HepG2 (cell line): ENCODE measurements around the gene NKAIN2. TPM values are rescaled to one million over a fixed set of nuclear protein-coding genes. Genes with fewer than 3 reads are reported as not detected.

Experiments used
- ATAC-seq: fragments of 200-7000 bp; cut with Tn5 transposase; 3 replicates; pipeline ENCODE4 v1.9.1; 2020; ENCODE audit warnings: mild to moderate bottlenecking, moderate library complexity
- BruUV-seq: library from RNA; stranded (reverse); fragments of 400-500 nt; replicated peaks from 2 replicates; lab custom pipeline; 2021; lab: Mats Ljungman, UMichigan
- CTCF ChIA-PET: fragments of 300-600 bp; formaldehyde crosslinking; extraction: SDS; loops from one replicate; lab custom pipeline; 2021; ENCODE audit warnings: low total read pairs, inconsistent platforms, low intra/inter-chr PET ratio; lab: Yijun Ruan, JAX
- POLR2A ChIA-PET: fragments of 350-600 bp; sonication (Branson Sonifier 250); formaldehyde crosslinking; loops from one replicate; lab custom pipeline; 2020; ENCODE audit warnings: antibody characterized with exemption, inconsistent platforms; lab: Yijun Ruan, JAX
- DNase-seq: peaks from one replicate; pipeline ENCODE4 v3.0.0-alpha.2; 2015; ENCODE audit warnings: low spot score
- FAIRE-seq: peaks from 3 replicates; lab custom pipeline; 2011; peaks lifted over from hg19 to GRCh38; lab: Jason Lieb, UNC
- H2AFZ ChIP-seq: one replicate; pipeline ENCODE4 v1.6.1; 2011; ENCODE audit warnings: low read length, inconsistent platforms
- H3K27ac ChIP-seq: fragments of 300-600 bp; 3 replicates; pipeline ENCODE4 v1.8.0; 2011; ENCODE audit warnings: mixed run types, mild to moderate bottlenecking, mixed read lengths, low read length, inconsistent platforms; ENCODE audit not compliant: insufficient read depth; ENCODE audit errors: extremely low read length
- H3K27me3 ChIP-seq, 2 experiments: fragments of 200-600 bp in 1 of 2; 2 replicates in 1 of 2; 3 replicates in 1 of 2; pipeline versions ENCODE4 v1.6.0 to v1.8.0; 2011; ENCODE audit warnings: low read length in 2 of 2, mild to moderate bottlenecking in 2 of 2, moderate library complexity in 2 of 2, inconsistent platforms in 1 of 2; ENCODE audit not compliant: insufficient read depth in 2 of 2, control insufficient read depth in 1 of 2
- H3K36me3 ChIP-seq, 2 experiments: fragments of 200-600 bp in 1 of 2; replicated peaks in 1 of 2; 2 replicates in 1 of 2; 3 replicates in 1 of 2; pipeline versions ENCODE4 v1.5.1 to v1.8.0; 2011; ENCODE audit warnings: low read length in 2 of 2, inconsistent platforms in 1 of 2; ENCODE audit not compliant: insufficient read depth in 2 of 2, control insufficient read depth in 1 of 2
- H3K4me1 ChIP-seq: 2 replicates; pipeline ENCODE4 v1.5.1; 2012; ENCODE audit warnings: low read length, inconsistent platforms; ENCODE audit not compliant: insufficient read depth
- H3K4me2 ChIP-seq: 2 replicates; pipeline ENCODE4 v1.6.0; 2011; ENCODE audit warnings: low read depth, low read length, inconsistent platforms
- H3K4me3 ChIP-seq, 3 experiments: fragments of 200-600 bp in 1 of 3; sonication (generic), shearing (Covaris generic) in 1 of 3; replicated peaks in 1 of 3; 2 replicates each; pipeline ENCODE4 v1.5.1; 2011 to 2016; ENCODE audit warnings: low read length in 3 of 3, inconsistent platforms in 2 of 3, low read depth in 2 of 3, mild to moderate bottlenecking in 2 of 3, control low read depth in 1 of 3, mixed read lengths in 1 of 3; ENCODE audit not compliant: insufficient read depth in 1 of 3
- H3K79me2 ChIP-seq: one replicate; pipeline ENCODE4 v1.6.1; 2011; ENCODE audit warnings: low read length, inconsistent platforms; ENCODE audit not compliant: insufficient read depth
- H3K9ac ChIP-seq: 2 replicates; pipeline ENCODE4 v1.6.0; 2011; ENCODE audit warnings: mild to moderate bottlenecking, low read depth, low read length, inconsistent platforms; ENCODE audit not compliant: insufficient read depth
- H3K9me3 ChIP-seq: 2 replicates; pipeline ENCODE4 v1.5.1; 2012; ENCODE audit warnings: mild to moderate bottlenecking, low read length
- H4K20me1 ChIP-seq: 2 replicates; pipeline ENCODE4 v1.6.0; 2011; ENCODE audit warnings: inconsistent platforms, mild to moderate bottlenecking, low read length, moderate library complexity; ENCODE audit not compliant: insufficient read depth
- DRAP1 ChIP-seq: IDR thresholded peaks from 2 replicates; pipeline ENCODE4 v1.6.1; 2016; ENCODE audit warnings: missing genetic modification reagents, missing compliant biosample characterization
- HNF4G ChIP-seq, 2 experiments: sonication (generic) in 1 of 2; formaldehyde crosslinking in 1 of 2; IDR thresholded peaks; 2 replicates each; pipeline versions ENCODE4 v1.4.0 to v1.6.1; 2011 to 2020; ENCODE audit warnings: borderline replicate concordance in 2 of 2, low read depth in 2 of 2, mild to moderate bottlenecking in 2 of 2, low read length in 1 of 2, missing genetic modification reagents in 1 of 2, moderate library complexity in 1 of 2
- KDM1A ChIP-seq: IDR thresholded peaks from 2 replicates; pipeline ENCODE4 v1.6.1; 2016; ENCODE audit warnings: missing compliant biosample characterization
- KLF13 ChIP-seq: sonication (generic); formaldehyde crosslinking; IDR thresholded peaks from 2 replicates; pipeline ENCODE4 v1.4.0; 2020; ENCODE audit warnings: mild to moderate bottlenecking, missing genetic modification reagents
- ZBTB46 ChIP-seq: sonication (generic); formaldehyde crosslinking; IDR thresholded peaks from 2 replicates; pipeline ENCODE4 v1.4.0; 2020; ENCODE audit warnings: mild to moderate bottlenecking, missing genetic modification reagents, borderline replicate concordance
- ZNF230 ChIP-seq: sonication (generic); formaldehyde crosslinking; IDR thresholded peaks from 2 replicates; pipeline ENCODE4 v1.4.0; 2020; ENCODE audit warnings: mild to moderate bottlenecking, missing genetic modification reagents
- ZNF33B ChIP-seq: sonication (generic); formaldehyde crosslinking; IDR thresholded peaks from 2 replicates; pipeline ENCODE4 v1.5.1; 2020; ENCODE audit warnings: mild to moderate bottlenecking, missing genetic modification reagents
- ZNF567 ChIP-seq: sonication (generic); formaldehyde crosslinking; IDR thresholded peaks from 2 replicates; pipeline ENCODE4 v1.8.1; 2023; ENCODE audit warnings: mild to moderate bottlenecking, missing genetic modification reagents, borderline replicate concordance
- ZNF781 ChIP-seq: sonication (generic); formaldehyde crosslinking; IDR thresholded peaks from 2 replicates; pipeline ENCODE4 v1.5.1; 2020; ENCODE audit warnings: borderline replicate concordance, mild to moderate bottlenecking, missing genetic modification reagents; ENCODE audit errors: not compliant biosample characterization
- WGBS: methylation state at CpG from one replicate; pipeline ENCODE4 v1.1.6; 2017; ENCODE audit warnings: low lambda C conversion rate; 5-methylcytosine and 5-hydroxymethylcytosine counted together
- in situ Hi-C: cut with HindIII; loops from 2 replicates; pipeline ENCODE4 v1.10.0; 2017; ENCODE audit warnings: low pct_unique_long_range_greater_than_20kb; ENCODE audit not compliant: extremely low pct_ligation_motif_present
- intact Hi-C: fragments of 100-400 bp; cut with micrococcal nuclease; formaldehyde crosslinking; loops from one replicate; pipeline ENCODE4 v1.10.0; 2022; ENCODE audit not compliant: unreplicated experiment
- polyA plus RNA-seq, 8 experiments: library from polyadenylated mRNA; depleted of rRNA in 3 of 8; stranded (reverse) in 7 of 8; unstranded in 1 of 8; fragments of >200 nt; fragmentation: Illumina TruSeq in 4 of 8; extraction: Trizol in 4 of 8; gene quantifications; 2 replicates each; pipeline versions ENCODE4 v1.2.1 to v1.2.3, GENCODE V29; 2011 to 2016; ENCODE audit warnings: low read depth in 4 of 8, missing spikeins in 1 of 8, mixed read lengths in 1 of 8; ENCODE audit not compliant: insufficient read depth in 1 of 8
- total RNA-seq, 5 experiments: library from RNA; depleted of rRNA; stranded (reverse); fragments of >200 nt; fragmentation: Illumina TruSeq; extraction: Trizol; gene quantifications; 2 replicates each; pipeline ENCODE4 v1.2.3, GENCODE V29; 2016; ENCODE audit warnings: low read depth in 1 of 5
- TF ChIP-seq, protein P1 (sequence below): sonication (generic); formaldehyde crosslinking; IDR thresholded peaks from 2 replicates; pipeline ENCODE4 v1.4.0; 2020; ENCODE audit warnings: missing genetic modification reagents; ENCODE audit errors: not compliant biosample characterization

Gene NKAIN2
- total and polyA plus RNA-seq, 2 of the 13 experiments (the other 11 are each of a cell fraction or from before 2014, with no cell fraction given), result not detected

DNA sequence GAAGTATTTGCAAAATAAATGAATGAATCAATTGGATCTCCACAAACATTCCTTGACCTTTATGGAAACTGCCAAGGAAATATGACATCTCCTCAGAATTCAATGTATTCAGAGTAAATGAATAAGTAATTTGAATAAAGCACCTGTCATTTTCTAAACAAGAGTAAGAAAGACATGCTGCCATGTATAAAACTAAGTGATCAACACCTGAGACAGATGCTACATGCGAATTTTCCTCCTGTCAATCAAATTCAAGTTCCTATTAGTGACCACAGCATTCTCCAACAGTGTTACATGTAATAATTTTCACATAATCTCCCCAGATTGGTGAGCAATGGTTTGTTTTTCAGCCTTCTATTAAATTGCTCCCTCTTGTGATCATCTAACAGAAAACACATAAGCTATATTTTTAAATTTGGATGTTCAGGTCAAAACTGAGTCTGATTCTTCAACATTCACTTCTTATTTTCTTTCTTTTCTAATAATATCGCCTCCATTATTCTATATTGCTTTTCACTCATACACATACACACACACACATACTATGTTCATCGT lies 995.4 kb downstream of the NKAIN2 start:
- no peaks in the 10 kb centered on the region for H3K9me3 ChIP-seq
- TF ChIP-seq DRAP1 (CRISPR knock-in tag) (no peak), ZNF230 (CRISPR knock-in tag) (no peak), ZNF781 (CRISPR knock-in tag) (no peak), ZNF33B (no peak), KLF13 (no peak), ZNF567 (no peak), HNF4G (IDR thresholded peaks at IDR 0.05; ENCODE audit: borderline replicate concordance, low read depth, low read length) (no peak), HNF4G (CRISPR knock-in tag; IDR thresholded peaks at IDR 0.05; ENCODE audit: borderline replicate concordance, low read depth) (no peak), KDM1A (CRISPR knock-in tag) (no peak), ZBTB46 (CRISPR knock-in tag) (no peak)
- TF ChIP-seq, protein P1, sequence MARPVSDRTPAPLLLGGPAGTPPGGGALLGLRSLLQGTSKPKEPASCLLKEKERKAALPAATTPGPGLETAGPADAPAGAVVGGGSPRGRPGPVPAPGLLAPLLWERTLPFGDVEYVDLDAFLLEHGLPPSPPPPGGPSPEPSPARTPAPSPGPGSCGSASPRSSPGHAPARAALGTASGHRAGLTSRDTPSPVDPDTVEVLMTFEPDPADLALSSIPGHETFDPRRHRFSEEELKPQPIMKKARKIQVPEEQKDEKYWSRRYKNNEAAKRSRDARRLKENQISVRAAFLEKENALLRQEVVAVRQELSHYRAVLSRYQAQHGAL (CRISPR knock-in tag), result no peak
- TF ChIP-seq, all 625 proteins: peak for 0
- Histone ChIP-seq H2AFZ (no peak overlapping the region), H3K4me3 (no peak overlapping the region), H3K36me3 (no peaks in the 10 kb centered on the region), H3K9ac (no peak overlapping the region), H3K27me3 (peaks cover 0 to 4% of the 10 kb centered on the region in 2 experiments; a peak in 1 of 5 replicates), H3K79me2 (no peaks in the 10 kb centered on the region), H4K20me1 (no peaks in the 10 kb centered on the region), H3K27ac (no peak overlapping the region), H3K4me2 (no peak overlapping the region), H3K4me1 (no peaks in the 10 kb centered on the region)
- DNase-seq (no peak), FAIRE-seq (no peak), ATAC-seq (no peak)
- intact Hi-C loops, result no loop called here
- WGBS, result 2% methylated on average over 3 of the region's 3 CpGs
- ChIA-PET CTCF (no interaction called here), POLR2A (no interaction called here)
- BruUV-seq, result no TSS peak
- in situ Hi-C loops, result loop anchor here (25.0 kb wide), 1 partner anchor 987 kb away; the partner anchor contains the start of gene NKAIN2
